Fibroblast of villous mesenchyme (primary cell): ENCODE data around the gene PIK3C2G. TPM values are rescaled to one million over a fixed set of nuclear protein-coding genes. Genes with fewer than 3 reads are reported as not detected.

ENCODE experiments used
- DNase-seq: peaks from one replicate; pipeline ENCODE4 v3.0.0-alpha.2; 2010; ENCODE audit warnings: low read depth
- H3K4me3 ChIP-seq: 2 replicates; pipeline ENCODE4 v1.5.1; 2011; ENCODE audit warnings: low read depth, mild to moderate bottlenecking, low read length
- total RNA-seq: library from RNA; depleted of rRNA; stranded (reverse); fragments of >200 nt; gene quantifications from 2 replicates; pipeline ENCODE4 v1.2.3, GENCODE V29; 2012
- TF ChIP-seq, protein P1 (sequence below): IDR thresholded peaks from 2 replicates; pipeline ENCODE4 v1.5.1; 2012; ENCODE audit warnings: low read depth, mild to moderate bottlenecking, low read length; ENCODE audit not compliant: insufficient read depth

PIK3C2G gene
- total RNA-seq, 1 donor = not detected

- TF ChIP-seq, protein P1, sequence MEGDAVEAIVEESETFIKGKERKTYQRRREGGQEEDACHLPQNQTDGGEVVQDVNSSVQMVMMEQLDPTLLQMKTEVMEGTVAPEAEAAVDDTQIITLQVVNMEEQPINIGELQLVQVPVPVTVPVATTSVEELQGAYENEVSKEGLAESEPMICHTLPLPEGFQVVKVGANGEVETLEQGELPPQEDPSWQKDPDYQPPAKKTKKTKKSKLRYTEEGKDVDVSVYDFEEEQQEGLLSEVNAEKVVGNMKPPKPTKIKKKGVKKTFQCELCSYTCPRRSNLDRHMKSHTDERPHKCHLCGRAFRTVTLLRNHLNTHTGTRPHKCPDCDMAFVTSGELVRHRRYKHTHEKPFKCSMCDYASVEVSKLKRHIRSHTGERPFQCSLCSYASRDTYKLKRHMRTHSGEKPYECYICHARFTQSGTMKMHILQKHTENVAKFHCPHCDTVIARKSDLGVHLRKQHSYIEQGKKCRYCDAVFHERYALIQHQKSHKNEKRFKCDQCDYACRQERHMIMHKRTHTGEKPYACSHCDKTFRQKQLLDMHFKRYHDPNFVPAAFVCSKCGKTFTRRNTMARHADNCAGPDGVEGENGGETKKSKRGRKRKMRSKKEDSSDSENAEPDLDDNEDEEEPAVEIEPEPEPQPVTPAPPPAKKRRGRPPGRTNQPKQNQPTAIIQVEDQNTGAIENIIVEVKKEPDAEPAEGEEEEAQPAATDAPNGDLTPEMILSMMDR = no peak
- H3K4me3 ChIP-seq = no peak overlapping the region
- no peak for DNase-seq
These were observed 322.3 kb downstream of the PIK3C2G start for GRCh38 chr12:18583655-18584054.

GRCh38 chr12:18586581-18586980 is 325.3 kb downstream of the PIK3C2G start:
- DNase-seq = no peak
- TF ChIP-seq, protein P1 = no peak
- H3K4me3 ChIP-seq = no peak overlapping the region

GRCh38 chr12:18589316-18589715 is 328.0 kb downstream of the PIK3C2G start:
- DNase-seq = peak; percentile 8
- TF ChIP-seq, protein P1 = peak; percentile 47

DNA sequence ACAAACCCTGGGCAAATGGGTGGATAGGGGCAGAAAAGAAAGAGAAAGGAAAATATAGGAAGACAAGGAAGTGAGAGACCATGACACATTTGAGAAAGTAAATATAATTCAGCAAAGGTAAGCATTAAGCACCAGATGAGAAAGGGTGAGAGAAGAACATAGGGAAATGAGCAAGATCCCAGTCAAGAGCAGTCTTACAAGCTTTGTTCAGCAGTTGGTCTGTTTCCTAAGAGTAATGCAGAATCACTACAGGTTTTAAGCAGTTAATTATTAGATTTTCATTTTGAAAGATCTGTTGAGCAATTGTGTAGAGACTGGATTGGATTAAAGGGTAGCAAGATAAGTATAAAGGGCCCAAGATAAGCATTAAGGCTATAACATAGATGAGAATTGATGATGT is 330.2 kb downstream of the PIK3C2G start:
- H3K4me3 ChIP-seq = no peak overlapping the region
- DNase-seq = no peak

More at GRCh38 chr12:18589316-18589715, 328.0 kb downstream of the PIK3C2G start:
- no peak overlapping the region for H3K4me3 ChIP-seq

DNA sequence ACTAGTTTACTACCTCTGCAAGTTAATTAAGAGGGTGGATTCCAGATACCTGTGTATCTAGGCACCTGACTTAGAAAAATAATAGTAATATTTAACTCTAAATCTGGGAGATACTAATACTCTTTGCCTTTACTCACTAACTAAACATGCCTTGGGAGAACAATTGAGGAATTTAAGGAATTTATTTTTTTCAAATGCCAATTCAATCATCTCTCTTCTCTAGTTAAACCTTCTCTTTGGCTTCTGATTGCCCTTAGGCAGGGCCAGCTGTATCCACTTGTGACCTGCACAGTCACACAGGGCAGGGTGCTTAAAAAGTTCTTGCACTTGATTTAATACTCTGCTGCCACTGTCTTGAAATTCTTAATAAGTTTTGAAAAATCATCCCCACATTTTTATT is 334.1 kb downstream of the PIK3C2G start:
- no peak overlapping the region for H3K4me3 ChIP-seq
- TF ChIP-seq, protein P1 = no peak
- DNase-seq = no peak

More for the DNA sequence above, 330.2 kb downstream of the PIK3C2G start:
- TF ChIP-seq, protein P1 = no peak

- DNase-seq = no peak
- TF ChIP-seq, protein P1 = no peak
- H3K4me3 ChIP-seq = no peak overlapping the region
These were observed 340.6 kb downstream of the PIK3C2G start for GRCh38 chr12:18601962-18602361.

GRCh38 chr12:18612971-18613370 is 351.7 kb downstream of the PIK3C2G start:
- TF ChIP-seq, protein P1 = no peak
- no peak overlapping the region for H3K4me3 ChIP-seq
- no peak for DNase-seq
